MM.1S (cell line): ENCODE data around the gene GSTCD.
"Not testable (repeated sequence)": the region's sequence is repeated elsewhere in the genome, so short reads cannot be mapped to it uniquely, and the experiment has no call there.

Source experiments
- EZH2phosphoT487 ChIP-seq: fragments of 300-600 bp; sonication (generic); IDR thresholded peaks from 2 replicates; pipeline ENCODE4 v1.6.1; 2018; ENCODE audit warnings: antibody characterized with exemption, low read length
- TF ChIP-seq, protein P1 (sequence below): fragments of 300-600 bp; sonication (generic); IDR thresholded peaks from 2 replicates; pipeline ENCODE4 v1.5.1; 2016; ENCODE audit warnings: antibody characterized with exemption, low read length, mixed read lengths

DNA sequence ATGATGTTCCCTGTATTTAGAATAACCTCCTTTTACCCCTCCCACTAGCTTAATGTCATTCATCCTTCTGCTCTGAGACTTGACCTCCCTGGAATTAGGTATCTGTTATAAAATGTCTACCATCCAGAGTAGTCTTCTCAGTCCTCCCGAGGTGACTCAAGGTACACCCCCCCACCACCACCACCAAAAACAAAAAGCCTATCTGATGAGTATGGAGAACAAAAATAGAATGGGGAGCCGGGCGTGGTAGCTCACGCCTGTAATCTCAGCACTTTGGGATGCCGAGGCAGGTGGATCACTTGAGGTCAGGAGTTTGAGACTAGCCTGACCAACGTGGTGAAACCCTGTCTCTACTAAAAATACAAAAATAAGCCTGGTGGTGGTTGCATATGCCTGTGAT is 139.8 kb downstream of the GSTCD start:
- TF ChIP-seq, protein P1, sequence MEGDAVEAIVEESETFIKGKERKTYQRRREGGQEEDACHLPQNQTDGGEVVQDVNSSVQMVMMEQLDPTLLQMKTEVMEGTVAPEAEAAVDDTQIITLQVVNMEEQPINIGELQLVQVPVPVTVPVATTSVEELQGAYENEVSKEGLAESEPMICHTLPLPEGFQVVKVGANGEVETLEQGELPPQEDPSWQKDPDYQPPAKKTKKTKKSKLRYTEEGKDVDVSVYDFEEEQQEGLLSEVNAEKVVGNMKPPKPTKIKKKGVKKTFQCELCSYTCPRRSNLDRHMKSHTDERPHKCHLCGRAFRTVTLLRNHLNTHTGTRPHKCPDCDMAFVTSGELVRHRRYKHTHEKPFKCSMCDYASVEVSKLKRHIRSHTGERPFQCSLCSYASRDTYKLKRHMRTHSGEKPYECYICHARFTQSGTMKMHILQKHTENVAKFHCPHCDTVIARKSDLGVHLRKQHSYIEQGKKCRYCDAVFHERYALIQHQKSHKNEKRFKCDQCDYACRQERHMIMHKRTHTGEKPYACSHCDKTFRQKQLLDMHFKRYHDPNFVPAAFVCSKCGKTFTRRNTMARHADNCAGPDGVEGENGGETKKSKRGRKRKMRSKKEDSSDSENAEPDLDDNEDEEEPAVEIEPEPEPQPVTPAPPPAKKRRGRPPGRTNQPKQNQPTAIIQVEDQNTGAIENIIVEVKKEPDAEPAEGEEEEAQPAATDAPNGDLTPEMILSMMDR = not testable (repeated sequence)
- TF ChIP-seq EZH2phosphoT487 = not testable (repeated sequence)
